Panc1 (cell line): ENCODE measurements around the gene SPACA6.

Source experiments
- CTCF ChIP-seq: fragments of 450-650 bp; IDR thresholded peaks from 2 replicates; pipeline ENCODE4 v1.5.1; 2017; ENCODE audit warnings: mild to moderate bottlenecking
- POLR2AphosphoS5 ChIP-seq: IDR thresholded peaks from 2 replicates; pipeline ENCODE4 v1.6.1; 2012; ENCODE audit warnings: mild to moderate bottlenecking, low read depth, low read length, moderate library complexity
- SIN3A ChIP-seq: IDR thresholded peaks from 2 replicates; pipeline ENCODE4 v1.6.1; 2012; ENCODE audit warnings: low read depth, mild to moderate bottlenecking, low read length, moderate library complexity, borderline replicate concordance; ENCODE audit not compliant: insufficient read depth

- TF ChIP-seq CTCF, result no peak
- TF ChIP-seq POLR2AphosphoS5, result no peak
- TF ChIP-seq SIN3A, result no peak
Observed at GRCh38 chr19:51726049-51726448, 32.9 kb downstream of the SPACA6 start.
